GM18498 (cell line): Measurements from ENCODE around the gene RCOR1.
"Not testable (repeated sequence)": the region's sequence is repeated elsewhere in the genome, so short reads cannot be mapped to it uniquely, and the experiment has no call there.

Experiments used
- ATAC-seq: cut with Tn5 transposase; IDR thresholded peaks from one replicate; pipeline ENCODE4 v1.9.1; 2021; ENCODE audit warnings: mild to moderate bottlenecking, moderate library complexity; ENCODE audit not compliant: unreplicated experiment

The RCOR1 gene

GRCh38 chr14:102625564-102626296 lies 33.3 kb downstream of the RCOR1 start:
- ATAC-seq, result no peak

GRCh38 chr14:102626530-102626929 lies 34.1 kb downstream of the RCOR1 start:
- ATAC-seq, result no peak

- no peak for ATAC-seq
These were observed 36.6 kb downstream of the RCOR1 start for GRCh38 chr14:102629011-102629444.

GRCh38 chr14:102629808-102630350 lies 37.4 kb downstream of the RCOR1 start:
- no peak for ATAC-seq

GRCh38 chr14:102630405-102630804 lies 38.0 kb downstream of the RCOR1 start:
- no peak for ATAC-seq

GRCh38 chr14:102630881-102631280 lies 38.4 kb downstream of the RCOR1 start:
- no peak for ATAC-seq

GRCh38 chr14:102633906-102634595 lies 41.6 kb downstream of the RCOR1 start:
- no peak for ATAC-seq

- not testable (repeated sequence) for ATAC-seq
These were observed 47.2 kb downstream of the RCOR1 start for GRCh38 chr14:102639611-102640010.

GRCh38 chr14:102644523-102644922 lies 52.1 kb downstream of the RCOR1 start:
- ATAC-seq, result no peak

GRCh38 chr14:102645746-102646440 lies 53.4 kb downstream of the RCOR1 start:
- no peak for ATAC-seq

- ATAC-seq, result no peak
These were observed 54.2 kb downstream of the RCOR1 start for GRCh38 chr14:102646615-102647014.

GRCh38 chr14:102652194-102652593 lies 59.7 kb downstream of the RCOR1 start:
- no peak for ATAC-seq

- no peak for ATAC-seq
These were observed 61.8 kb downstream of the RCOR1 start for GRCh38 chr14:102654298-102654697.

GRCh38 chr14:102655137-102655536 lies 62.7 kb downstream of the RCOR1 start:
- ATAC-seq, result no peak

GRCh38 chr14:102659797-102660196 lies 67.3 kb downstream of the RCOR1 start:
- no peak for ATAC-seq

- no peak for ATAC-seq
These were observed 69.2 kb downstream of the RCOR1 start for GRCh38 chr14:102661614-102662013.

GRCh38 chr14:102662636-102663430 lies 70.4 kb downstream of the RCOR1 start:
- no peak for ATAC-seq

GRCh38 chr14:102663440-102663839 lies 71.0 kb downstream of the RCOR1 start:
- ATAC-seq, result no peak

- ATAC-seq, result no peak
These were observed 73.2 kb downstream of the RCOR1 start for GRCh38 chr14:102665621-102666020.

- ATAC-seq, result no peak
These were observed 74.2 kb downstream of the RCOR1 start for GRCh38 chr14:102666635-102667034.

GRCh38 chr14:102667703-102668102 lies 75.3 kb downstream of the RCOR1 start:
- no peak for ATAC-seq
